Stimulated activated CD4-positive, alpha-beta T cell treated with anti-CD3 and anti-CD28 coated beads, TNF-alpha, amount 100 ng/mL, for 48 hours (primary cell): Measurements from ENCODE around the gene NEU4.
"Not testable (repeated sequence)": the region's sequence is repeated elsewhere in the genome, so short reads cannot be mapped to it uniquely, and the experiment has no call there.

Source experiments
- DNase-seq, 3 donors: peaks; one replicate each; pipeline ENCODE4 v3.0.0-alpha.2; 2020; ENCODE audit warnings: low read depth in 3 of 3

The NEU4 gene

DNA sequence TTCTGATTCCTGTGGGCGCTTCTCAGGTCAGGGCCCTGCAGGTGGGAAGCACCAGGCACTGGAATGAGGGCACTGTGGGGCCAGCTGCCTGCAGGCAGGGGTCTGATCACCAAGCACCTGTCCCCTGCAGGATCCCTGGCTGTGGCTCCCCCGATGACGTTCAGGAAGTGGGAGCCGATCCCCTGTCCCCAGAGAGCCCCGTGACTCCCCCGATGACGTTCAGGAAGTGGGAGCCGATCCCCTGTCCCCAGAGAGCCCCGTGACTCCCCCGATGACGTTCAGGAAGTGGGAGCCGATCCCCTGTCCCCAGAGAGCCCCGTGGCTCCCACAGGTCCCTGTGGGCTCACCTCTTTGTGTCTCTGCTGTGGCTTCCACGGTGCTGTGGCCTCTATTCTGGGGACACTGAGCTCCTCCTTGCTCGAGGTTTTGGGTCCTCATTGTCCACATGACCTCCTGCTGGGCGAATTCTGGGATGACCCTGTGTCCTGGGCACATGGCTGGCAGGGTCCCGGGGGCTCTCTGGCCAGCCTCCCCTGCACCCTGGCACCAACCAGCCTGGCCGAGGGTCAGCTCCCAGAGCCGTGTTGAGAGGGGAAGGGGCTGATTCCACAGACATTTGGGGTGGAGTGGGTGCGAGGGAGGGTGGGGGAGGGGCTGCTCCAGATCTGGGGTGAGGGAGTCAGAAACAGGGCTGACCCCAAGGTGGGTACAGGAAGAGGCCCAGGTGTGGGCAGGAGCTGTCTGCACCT, 4.8 kb downstream of the NEU4 start:
- DNase-seq = no peak

DNA sequence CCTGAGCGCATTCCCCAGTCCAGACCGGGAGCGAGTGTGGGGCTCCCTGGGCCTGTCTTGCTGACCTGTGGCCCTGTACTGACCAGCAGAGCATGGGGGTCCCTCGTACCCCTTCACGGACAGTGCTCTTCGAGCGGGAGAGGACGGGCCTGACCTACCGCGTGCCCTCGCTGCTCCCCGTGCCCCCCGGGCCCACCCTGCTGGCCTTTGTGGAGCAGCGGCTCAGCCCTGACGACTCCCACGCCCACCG, 5.3 kb downstream of the NEU4 start:
- DNase-seq = no peak

DNA sequence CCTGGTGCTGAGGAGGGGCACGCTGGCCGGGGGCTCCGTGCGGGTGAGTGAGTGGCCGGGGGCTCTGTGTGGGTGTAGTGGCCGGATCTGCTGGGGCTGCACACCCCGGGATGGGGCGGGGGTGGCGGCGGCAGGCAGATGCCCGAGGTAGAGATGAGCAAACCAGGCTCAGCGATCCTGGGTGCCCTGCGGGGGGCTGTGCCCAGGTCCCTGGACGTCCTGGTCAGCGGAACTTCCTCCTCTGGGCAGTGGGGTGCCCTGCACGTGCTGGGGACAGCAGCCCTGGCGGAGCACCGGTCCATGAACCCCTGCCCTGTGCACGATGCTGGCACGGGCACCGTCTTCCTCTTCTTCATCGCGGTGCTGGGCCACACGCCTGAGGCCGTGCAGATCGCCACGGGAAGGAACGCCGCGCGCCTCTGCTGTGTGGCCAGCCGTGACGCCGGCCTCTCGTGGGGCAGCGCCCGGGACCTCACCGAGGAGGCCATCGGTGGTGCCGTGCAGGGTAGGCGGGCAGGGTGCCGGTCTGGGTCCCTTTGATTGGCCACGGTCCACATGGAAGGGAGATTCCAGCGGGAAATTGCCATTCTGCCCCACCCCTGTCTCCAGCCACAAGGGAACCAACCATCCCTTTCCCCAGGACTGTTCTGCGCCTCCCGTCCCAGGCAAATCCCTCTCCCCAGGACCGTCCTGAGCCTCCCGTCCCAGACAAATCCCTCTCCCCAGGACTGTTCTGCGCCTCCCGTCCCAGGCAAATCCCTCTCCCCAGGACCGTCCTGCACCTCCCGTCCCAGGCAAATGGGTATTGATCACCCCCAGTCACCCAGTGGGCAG, 5.9 kb downstream of the NEU4 start:
- DNase-seq = no peak

DNA sequence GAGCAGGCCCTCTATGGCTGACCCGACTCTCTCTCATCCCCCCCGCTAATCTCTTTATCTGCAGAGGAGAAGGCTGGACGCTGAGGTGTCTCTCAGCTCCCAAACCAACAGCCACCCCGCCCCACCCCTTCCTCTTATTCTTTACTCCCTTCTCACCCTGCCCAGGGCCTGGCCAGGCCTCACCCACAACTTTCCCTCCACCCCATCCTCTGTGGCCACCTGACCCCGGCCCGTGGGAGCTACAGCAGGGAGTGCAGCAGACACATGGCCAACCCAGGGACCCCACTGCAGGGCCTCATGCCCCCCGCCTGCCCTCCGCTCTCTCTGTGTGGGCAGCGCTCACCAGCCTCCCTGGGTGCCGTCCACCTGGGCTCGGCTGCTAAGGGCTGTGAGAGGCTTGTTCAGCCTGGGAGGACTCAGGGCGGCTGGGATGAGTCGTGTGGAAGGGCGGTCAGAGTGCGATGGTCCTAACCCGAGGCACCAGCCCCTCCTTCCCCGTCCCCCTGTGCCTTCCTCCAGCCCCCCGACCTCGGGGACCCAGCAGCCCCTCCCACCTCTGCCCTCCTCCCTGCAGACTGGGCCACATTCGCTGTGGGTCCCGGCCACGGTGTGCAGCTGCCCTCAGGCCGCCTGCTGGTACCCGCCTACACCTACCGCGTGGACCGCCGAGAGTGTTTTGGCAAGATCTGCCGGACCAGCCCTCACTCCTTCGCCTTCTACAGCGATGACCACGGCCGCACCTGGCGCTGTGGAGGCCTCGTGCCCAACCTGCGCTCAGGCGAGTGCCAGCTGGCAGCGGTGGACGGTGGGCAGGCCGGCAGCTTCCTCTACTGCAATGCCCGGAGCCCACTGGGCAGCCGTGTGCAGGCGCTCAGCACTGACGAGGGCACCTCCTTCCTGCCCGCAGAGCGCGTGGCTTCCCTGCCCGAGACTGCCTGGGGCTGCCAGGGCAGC, 6.8 kb downstream of the NEU4 start:
- no peak for DNase-seq

DNA sequence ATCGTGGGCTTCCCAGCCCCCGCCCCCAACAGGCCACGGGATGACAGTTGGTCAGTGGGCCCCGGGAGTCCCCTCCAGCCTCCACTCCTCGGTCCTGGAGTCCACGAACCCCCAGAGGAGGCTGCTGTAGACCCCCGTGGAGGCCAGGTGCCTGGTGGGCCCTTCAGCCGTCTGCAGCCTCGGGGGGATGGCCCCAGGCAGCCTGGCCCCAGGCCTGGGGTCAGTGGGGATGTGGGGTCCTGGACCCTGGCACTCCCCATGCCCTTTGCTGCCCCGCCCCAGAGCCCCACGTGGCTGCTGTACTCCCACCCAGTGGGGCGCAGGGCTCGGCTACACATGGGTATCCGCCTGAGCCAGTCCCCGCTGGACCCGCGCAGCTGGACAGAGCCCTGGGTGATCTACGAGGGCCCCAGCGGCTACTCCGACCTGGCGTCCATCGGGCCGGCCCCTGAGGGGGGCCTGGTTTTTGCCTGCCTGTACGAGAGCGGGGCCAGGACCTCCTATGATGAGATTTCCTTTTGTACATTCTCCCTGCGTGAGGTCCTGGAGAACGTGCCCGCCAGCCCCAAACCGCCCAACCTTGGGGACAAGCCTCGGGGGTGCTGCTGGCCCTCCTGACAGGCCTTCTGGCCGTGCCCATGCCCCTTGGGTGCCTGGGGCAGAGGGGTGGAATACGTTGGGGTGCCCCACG, 7.6 kb downstream of the NEU4 start:
- DNase-seq = no peak

DNA sequence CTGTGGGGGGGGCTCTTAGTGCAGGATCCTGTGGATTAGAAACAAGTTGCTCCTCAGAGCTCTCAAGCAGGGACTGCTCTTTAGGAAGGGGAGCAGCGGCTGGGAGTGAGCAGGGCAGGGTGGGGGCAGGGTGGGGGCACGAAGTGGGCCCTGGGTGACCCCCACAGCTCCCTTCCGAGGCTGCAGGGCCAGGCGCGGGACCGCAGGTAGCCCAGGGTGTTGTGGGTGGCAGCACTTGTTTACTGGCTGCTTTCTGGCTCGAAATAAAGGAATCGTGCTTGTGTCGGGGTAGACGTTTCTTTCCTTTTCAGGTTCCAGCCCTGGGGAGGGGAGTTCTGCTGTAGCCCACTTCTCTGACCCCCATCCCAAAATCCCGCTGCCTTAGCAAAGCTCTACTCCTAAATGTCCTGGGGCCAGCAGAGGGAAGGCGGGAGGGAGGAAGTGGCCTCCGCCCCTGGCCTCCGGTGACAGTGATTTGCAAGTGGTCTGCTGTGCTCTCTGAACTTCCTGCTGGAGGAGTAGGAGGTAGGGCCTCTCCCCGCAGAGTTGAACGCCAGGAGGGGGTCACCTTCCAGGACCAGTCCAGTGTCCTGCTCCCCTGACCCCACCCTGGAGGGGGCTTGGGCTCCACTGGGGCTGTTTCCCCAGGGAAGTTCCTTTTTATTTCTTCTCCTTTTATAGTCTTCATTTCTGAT, 8.3 kb downstream of the NEU4 start:
- no peak for DNase-seq

DNA sequence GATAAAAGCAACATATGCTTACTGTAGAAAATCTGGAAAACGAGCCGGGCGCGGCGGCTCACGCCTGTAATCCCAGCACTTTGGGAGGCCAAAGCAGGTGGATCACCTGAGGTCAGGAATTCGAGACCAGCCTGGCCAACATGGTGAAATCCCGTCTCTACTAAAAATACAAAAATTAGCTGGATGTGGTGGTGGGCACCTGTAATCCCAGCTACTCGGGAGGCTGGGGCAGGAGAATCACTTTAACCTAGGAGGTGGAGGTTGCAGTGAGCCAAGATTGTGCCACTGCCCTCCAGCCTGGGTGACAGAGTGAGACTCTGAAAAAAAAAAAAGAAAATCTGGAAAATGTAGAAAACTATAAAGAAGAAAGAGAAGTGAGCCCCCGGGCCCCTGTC, 8.8 kb downstream of the NEU4 start:
- not testable (repeated sequence) for DNase-seq

DNA sequence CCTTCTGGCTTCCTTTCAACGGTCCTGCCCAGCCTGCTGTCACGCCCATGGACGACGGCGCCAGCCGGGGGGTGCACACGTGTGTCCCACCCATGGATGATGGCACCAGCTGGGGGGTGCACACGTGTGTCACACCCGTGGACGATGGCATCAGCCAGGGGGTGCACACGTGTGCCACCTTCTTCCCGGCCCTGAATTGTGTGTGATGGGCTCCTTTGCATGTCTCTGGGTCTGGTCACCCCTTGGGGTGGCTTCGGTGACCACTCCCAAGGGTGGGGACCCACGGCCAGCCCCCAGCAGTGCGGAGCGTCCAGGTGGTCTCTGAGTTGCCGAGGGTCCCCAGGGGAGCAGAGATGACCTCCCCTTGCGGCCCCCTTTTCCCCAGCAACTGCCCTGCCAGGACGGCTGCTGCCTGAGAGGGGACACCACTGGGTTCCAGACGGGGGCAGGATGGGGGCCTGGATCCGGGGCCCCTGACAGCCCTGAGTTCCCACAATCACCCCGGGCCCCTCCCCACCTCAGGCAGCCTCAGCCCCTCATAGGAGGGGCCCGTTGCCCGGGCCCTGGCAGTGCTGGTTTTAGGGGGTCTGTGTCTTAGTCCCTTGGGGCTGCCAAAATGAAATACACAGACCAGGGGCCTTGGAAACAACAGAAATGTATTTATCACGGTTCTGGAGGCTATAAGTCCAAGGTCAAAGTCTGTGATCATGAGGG, 9.4 kb downstream of the NEU4 start:
- DNase-seq = no peak

DNA sequence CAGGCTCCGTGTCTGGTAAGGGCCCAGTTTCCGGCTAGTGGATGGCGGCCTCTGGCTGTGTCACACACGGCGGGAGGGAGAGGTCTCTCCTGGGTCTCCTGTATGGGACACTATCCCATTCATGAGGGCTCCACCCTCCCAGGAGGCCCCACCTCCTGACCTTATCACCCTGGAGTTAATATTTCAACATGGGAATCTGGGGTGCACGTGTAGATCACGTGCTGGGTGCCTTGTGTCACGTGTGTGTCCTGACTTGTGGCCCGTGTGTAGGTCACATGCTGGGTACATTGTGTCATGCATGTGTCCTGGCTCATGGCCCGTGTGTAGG, 9.9 kb downstream of the NEU4 start:
- DNase-seq = no peak

DNA sequence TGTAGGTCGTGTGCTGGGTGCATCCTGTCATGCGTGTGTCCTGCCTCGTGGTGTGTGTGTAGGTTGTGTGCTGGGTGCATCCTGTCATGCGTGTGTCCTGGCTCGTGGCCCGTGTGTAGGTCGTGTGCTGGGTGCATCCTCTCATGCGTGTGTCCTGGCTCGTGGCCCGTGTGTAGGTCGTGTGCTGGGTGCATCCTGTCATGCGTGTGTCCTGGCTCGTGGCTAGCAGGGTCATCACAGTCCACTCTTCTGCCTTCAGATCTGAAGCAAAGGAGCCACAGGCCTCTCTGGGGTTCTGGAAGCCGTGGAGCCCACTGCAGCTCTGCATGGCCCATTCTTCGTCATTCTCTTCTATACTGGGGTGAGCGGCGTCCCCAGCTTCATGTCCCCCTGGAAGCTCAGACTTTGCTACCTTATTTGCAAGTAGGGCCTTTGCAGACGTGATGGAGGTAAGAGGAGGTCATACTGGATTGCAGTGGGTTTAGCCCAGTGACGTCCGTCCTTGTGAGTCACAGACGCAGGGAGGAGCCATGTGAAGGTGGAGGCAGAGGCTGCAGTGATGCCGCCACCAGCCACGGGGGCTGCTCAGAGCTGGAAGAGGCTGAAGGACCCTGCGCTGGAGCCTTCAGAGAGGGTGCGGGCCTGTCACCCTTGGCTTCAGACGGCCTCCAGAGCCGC, 11.1 kb downstream of the NEU4 start:
- not testable (repeated sequence) for DNase-seq

DNA sequence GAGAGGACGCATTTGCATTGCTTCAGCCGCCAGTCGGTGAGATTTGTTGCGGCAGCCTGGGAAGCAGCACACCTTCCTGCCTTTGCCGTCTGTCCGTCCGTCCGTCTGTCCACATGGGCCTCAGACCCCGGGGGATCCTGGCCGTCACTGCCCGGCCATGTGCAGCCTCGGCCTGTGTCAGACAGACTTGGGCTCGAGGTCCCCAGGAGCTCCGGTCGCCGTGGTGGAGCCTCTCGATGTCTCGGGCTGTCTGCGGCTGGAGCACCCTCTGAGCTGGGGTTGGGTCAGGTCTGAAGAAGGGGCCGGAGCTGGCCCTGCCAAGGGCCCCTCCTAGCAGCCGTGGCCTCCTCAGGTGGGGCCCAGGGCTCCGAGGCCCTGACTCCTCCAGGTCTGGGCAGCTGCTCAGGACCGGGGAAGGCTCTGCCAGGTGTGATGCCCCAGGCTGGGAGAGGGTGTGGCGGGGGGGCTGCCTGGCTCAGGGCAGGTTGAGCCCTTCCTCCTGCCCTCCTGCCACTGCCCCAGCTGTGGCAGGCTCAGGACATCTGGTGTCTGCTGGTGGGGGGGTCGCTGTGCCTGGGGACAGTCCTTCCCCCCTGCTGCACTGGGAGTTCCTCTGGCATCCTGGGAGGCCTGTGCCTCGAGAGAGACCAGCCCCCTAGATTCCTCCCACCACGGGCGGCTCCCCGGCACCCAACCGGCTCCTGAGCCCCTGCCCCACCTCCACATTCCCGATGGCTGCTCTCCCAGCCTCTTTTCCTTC, 11.8 kb downstream of the NEU4 start:
- no peak for DNase-seq

DNA sequence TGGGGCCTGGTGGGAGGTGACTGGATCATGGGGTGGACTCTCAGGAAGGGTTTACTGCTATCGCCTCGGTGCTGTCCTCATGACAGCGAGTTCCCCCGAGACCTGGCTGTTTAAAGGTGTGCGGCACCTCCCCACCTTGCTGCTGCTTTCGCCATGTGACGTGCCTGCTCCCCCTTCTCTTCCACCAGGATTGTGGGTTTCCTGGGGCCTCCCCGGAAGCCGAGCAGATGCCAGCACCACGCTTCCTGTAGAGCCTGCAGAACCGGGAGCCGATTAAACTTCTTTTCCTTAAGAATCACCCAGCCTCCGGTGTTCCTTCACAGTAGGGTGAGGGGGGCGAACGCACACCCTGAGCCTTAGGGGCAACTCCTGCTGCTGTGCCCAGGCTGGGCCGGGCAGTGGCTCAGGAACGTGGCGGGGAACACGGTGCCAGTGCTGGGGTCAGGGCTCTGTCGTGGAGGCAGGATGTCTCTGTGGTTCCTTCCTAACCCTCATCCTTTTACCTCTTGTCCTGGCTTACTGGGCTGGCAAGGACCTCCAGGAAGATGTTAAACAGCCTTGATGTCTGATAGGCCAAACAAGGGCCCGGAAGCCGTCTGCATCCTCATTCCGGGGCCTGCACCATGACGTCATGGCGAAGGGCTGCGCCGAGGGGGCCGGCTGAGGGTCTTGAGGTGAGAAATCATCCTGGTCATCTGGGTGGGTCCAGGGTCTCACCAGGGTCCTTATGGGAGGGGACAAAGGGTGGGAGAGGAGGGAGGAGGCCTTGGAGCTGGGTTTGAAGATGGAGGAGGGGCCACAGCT, 12.7 kb downstream of the NEU4 start:
- DNase-seq = no peak

DNA sequence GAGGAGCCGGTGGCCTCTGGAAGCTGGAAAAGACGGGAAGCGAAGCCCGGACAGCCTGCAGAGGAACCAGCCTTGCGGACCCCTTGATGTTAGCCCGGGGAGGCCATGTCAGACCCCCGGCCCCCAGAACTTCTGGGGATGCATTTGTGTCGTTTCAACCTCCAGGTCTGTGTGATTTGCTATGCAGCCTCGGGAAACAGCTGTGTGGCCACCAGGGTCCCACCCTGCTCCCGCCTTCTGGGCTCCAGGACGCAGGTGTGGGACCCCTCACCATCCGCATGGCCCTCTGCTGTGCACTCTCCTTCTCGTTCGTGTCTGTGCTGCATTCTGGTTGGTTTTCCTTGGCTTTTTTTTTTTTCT, 13.3 kb downstream of the NEU4 start:
- DNase-seq = no peak

DNA sequence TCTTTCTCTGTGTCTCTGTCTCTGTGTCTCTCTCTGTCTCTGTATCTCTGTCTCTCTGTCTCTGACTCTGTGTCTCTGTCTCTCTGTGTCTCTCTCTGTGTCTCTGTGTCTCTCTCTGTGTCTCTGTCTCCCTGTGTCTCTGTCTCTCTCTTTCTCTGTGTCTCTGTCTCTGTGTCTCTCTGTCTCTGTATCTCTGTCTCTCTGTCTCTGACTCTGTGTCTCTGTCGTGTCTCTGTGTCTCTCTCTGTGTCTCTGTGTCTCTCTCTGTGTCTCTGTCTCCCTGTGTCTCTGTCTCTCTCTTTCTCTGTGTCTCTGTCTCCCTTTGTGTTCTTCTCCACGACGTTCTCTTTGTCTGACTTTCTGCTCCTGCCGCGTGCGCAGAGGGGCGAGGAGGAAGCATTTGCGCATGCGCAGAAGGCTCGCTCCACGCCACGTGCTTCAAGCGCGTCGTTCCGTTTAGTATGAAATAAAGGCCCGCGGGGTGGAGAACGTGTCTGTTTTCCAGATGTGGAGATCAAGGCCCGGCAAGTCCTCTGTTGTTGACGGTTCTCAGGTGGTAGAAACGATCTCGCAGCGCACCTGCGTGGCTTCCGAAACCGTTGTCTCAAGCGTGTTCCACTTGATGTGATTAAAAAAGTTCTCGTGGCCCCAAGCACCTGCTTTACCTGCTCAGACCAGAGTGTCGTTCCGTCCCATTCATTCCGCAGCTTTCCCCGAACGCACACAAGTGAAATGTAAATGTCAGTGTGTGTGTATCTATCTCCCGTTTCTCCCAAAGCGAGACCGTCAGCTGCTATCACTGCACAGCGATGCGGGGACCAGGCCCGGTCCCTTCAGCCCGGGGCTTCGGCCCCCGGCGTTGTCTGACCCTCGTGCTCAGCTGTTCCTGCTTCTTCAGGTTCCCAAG, 14.8 kb downstream of the NEU4 start:
- DNase-seq = not testable (repeated sequence)

DNA sequence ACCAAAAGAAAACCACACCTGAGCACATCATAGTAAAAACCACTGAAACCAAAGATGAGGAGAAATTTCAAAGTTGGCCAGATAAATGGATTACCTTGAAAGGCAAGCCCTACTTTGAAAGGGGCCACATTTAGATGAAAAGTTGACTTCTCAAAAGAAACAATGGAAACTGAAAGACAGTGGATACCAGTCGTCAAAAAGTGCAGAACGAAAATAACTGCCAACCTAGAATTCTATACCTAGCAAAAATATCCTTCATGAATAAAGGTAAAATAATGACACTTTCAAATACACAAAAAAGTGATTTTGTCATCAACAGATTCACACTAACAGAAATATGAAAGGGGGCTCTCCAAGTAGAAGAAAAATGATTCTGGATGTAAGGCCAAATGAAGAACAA, 18.4 kb downstream of the NEU4 start:
- DNase-seq = no peak

DNA sequence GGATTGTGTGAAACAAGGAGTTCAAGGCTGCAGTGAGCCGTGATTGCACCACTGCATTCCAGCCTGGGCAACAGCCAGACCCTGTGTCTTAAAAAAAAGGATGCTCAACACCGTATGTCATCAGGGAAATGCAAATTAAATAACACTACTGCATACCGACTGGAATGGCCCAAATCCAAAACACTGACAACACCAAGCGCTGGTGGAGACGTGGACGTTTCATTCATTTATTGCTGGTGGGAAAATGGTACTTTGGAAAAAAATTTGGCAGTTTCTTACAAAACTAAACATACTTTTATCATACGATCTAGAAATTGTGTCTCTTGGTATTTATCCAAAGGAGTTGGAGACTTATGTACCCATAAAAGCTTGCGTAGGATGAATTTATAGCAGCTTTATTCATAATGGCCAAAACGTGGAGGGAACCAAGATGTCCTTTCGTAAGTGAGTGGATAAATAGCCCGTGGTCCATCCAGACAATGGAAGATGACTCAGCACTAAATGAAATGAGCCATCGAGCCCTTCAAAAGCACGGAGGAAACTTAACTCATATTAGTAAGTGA, 24.2 kb downstream of the NEU4 start:
- no peak for DNase-seq
